HEK293 (cell line): Measurements from ENCODE around the gene SETD5.

Source experiments
- CTCF ChIA-PET: fragments of 350-600 bp; formaldehyde crosslinking; extraction: SDS; loops from one replicate; lab custom pipeline; 2021; ENCODE audit warnings: antibody characterized with exemption; lab: Yijun Ruan, JAX
- POLR2A ChIA-PET: fragments of 300-600 bp; formaldehyde crosslinking; extraction: SDS; loops from one replicate; lab custom pipeline; 2020; ENCODE audit warnings: antibody characterized with exemption, inconsistent platforms; lab: Yijun Ruan, JAX
- H3K27ac ChIP-seq: fragments of 200-500 bp; sonication (Bioruptor generic); 2 replicates; pipeline ENCODE4 v1.5.1; 2014; ENCODE audit warnings: low read depth, low read length, control low read depth, inconsistent platforms; ENCODE audit errors: extremely low read depth
- H3K36me3 ChIP-seq, 2 experiments: fragments of 200-500 bp in 1 of 2; sonication (Bioruptor generic) in 1 of 2; 1 replicate in 1 of 2; 2 replicates in 1 of 2; pipeline ENCODE4 v1.5.1; 2014 to 2017; ENCODE audit warnings: inconsistent platforms in 2 of 2, low read length in 2 of 2; ENCODE audit not compliant: control insufficient read depth in 2 of 2, insufficient read depth in 1 of 2
- H3K4me1 ChIP-seq: fragments of 200-500 bp; sonication (Bioruptor generic); 2 replicates; pipeline ENCODE4 v1.5.1; 2014; ENCODE audit warnings: mild to moderate bottlenecking, low read length, inconsistent platforms; ENCODE audit not compliant: control insufficient read depth, insufficient read depth
- H3K4me3 ChIP-seq: 2 replicates; pipeline ENCODE4 v1.5.1; 2011; ENCODE audit warnings: low read depth, mild to moderate bottlenecking, control low read depth, low read length, moderate library complexity
- H3K9me3 ChIP-seq: fragments of 200-500 bp; sonication (Bioruptor generic); 2 replicates; pipeline ENCODE4 v1.5.1; 2014; ENCODE audit warnings: low read depth, low read length, inconsistent platforms; ENCODE audit not compliant: control insufficient read depth, insufficient read depth
- EGR2 ChIP-seq: fragments of 450-650 bp; formaldehyde crosslinking; IDR thresholded peaks from 2 replicates; pipeline ENCODE4 v1.5.1; 2016; ENCODE audit warnings: low read depth, missing biosample characterization, missing genetic modification characterization
- HOXC10 ChIP-seq: sonication (generic); formaldehyde crosslinking; IDR thresholded peaks from 2 replicates; pipeline ENCODE4 v1.8.1; 2023; ENCODE audit warnings: mild to moderate bottlenecking, missing genetic modification reagents
- PBX3 ChIP-seq: sonication (generic); formaldehyde crosslinking; IDR thresholded peaks from 2 replicates; pipeline ENCODE4 v1.8.1; 2022; ENCODE audit warnings: mild to moderate bottlenecking, moderate library complexity, missing genetic modification reagents
- PRDM1 ChIP-seq: fragments of 450-650 bp; formaldehyde crosslinking; IDR thresholded peaks from 2 replicates; pipeline ENCODE4; 2016; ENCODE audit warnings: missing biosample characterization, missing genetic modification characterization
- WT1 ChIP-seq: fragments of 450-650 bp; formaldehyde crosslinking; IDR thresholded peaks from 2 replicates; pipeline ENCODE4 v1.5.1; 2016; ENCODE audit warnings: missing biosample characterization, missing genetic modification characterization
- YY1 ChIP-seq: fragments of 450-650 bp; formaldehyde crosslinking; IDR thresholded peaks from 2 replicates; pipeline ENCODE4 v1.5.1; 2018; ENCODE audit warnings: missing biosample characterization, missing genetic modification characterization
- YY2 ChIP-seq: fragments of 450-650 bp; formaldehyde crosslinking; IDR thresholded peaks from 2 replicates; pipeline ENCODE4 v1.5.1; 2016; ENCODE audit warnings: missing biosample characterization, missing genetic modification characterization
- ZBTB10 ChIP-seq: fragments of 450-650 bp; formaldehyde crosslinking; IDR thresholded peaks from 2 replicates; pipeline ENCODE4 v1.5.1; 2016; ENCODE audit warnings: missing biosample characterization, missing genetic modification characterization
- ZBTB21 ChIP-seq: fragments of 450-650 bp; formaldehyde crosslinking; IDR thresholded peaks from 2 replicates; pipeline ENCODE4 v1.5.1; 2017; ENCODE audit warnings: missing biosample characterization, missing genetic modification characterization
- ZEB2 ChIP-seq: fragments of 450-650 bp; formaldehyde crosslinking; IDR thresholded peaks from 2 replicates; pipeline ENCODE4 v1.5.1; 2016; ENCODE audit warnings: missing biosample characterization, missing genetic modification characterization
- ZNF10 ChIP-seq: fragments of 450-650 bp; formaldehyde crosslinking; IDR thresholded peaks from 2 replicates; pipeline ENCODE4 v1.5.1; 2017; ENCODE audit warnings: missing biosample characterization, missing genetic modification characterization
- ZNF211 ChIP-seq: fragments of 450-650 bp; formaldehyde crosslinking; IDR thresholded peaks from 2 replicates; pipeline ENCODE4 v1.5.1; 2016; ENCODE audit warnings: low read depth, missing biosample characterization, missing genetic modification characterization
- ZNF24 ChIP-seq: fragments of 450-650 bp; formaldehyde crosslinking; IDR thresholded peaks from 2 replicates; pipeline ENCODE4 v1.5.1; 2016; ENCODE audit warnings: missing biosample characterization, missing genetic modification characterization
- ZNF26 ChIP-seq: fragments of 450-650 bp; formaldehyde crosslinking; IDR thresholded peaks from 2 replicates; pipeline ENCODE4 v1.5.1; 2016; ENCODE audit warnings: missing biosample characterization, missing genetic modification characterization
- ZNF335 ChIP-seq: fragments of 450-650 bp; formaldehyde crosslinking; conservative IDR thresholded peaks from 2 replicates; pipeline ENCODE4 v1.5.1; 2016; ENCODE audit warnings: missing biosample characterization, missing genetic modification characterization
- ZNF449 ChIP-seq: fragments of 450-650 bp; formaldehyde crosslinking; IDR thresholded peaks from 2 replicates; pipeline ENCODE4 v1.5.1; 2017; ENCODE audit warnings: missing biosample characterization, mild to moderate bottlenecking, missing genetic modification characterization, moderate library complexity
- ZNF518A ChIP-seq: fragments of 450-650 bp; formaldehyde crosslinking; conservative IDR thresholded peaks from 2 replicates; pipeline ENCODE4 v1.5.1; 2016; ENCODE audit warnings: low read depth, missing biosample characterization, missing genetic modification characterization
- ZNF600 ChIP-seq: fragments of 450-650 bp; formaldehyde crosslinking; IDR thresholded peaks from 2 replicates; pipeline ENCODE4 v1.5.1; 2016; ENCODE audit warnings: missing biosample characterization, missing genetic modification characterization
- ZNF76 ChIP-seq: fragments of 450-650 bp; formaldehyde crosslinking; IDR thresholded peaks from 2 replicates; pipeline ENCODE4; 2016; ENCODE audit warnings: low read depth, missing biosample characterization, missing genetic modification characterization, borderline replicate concordance
- ZSCAN23 ChIP-seq: fragments of 450-650 bp; formaldehyde crosslinking; IDR thresholded peaks from 2 replicates; pipeline ENCODE4 v1.5.1; 2016; ENCODE audit warnings: missing biosample characterization, missing genetic modification characterization

The SETD5 gene

GRCh38 chr3:9398700-9399336 lies 1.4 kb downstream of the SETD5 start:
- H3K36me3 ChIP-seq, result peaks cover 2 to 19% of the 10 kb centered on the region in 2 experiments
- TF ChIP-seq ZSCAN23 (tag by site-specific recombination) (no peak), EGR2 (tag by site-specific recombination) (no peak), ZNF211 (tag by site-specific recombination) (no peak), PBX3 (CRISPR knock-in tag) (no peak), ZEB2 (tag by site-specific recombination) (no peak), YY1 (tag by site-specific recombination) (no peak), ZNF600 (tag by site-specific recombination) (peak; percentile 97), WT1 (peak; percentile 94), PRDM1 (tag by site-specific recombination) (peak; percentile 91), ZNF76 (tag by site-specific recombination) (no peak), ZBTB21 (tag by site-specific recombination) (no peak), HOXC10 (CRISPR knock-in tag) (no peak), ZNF10 (0 out of 2 replicates have a peak, but pooled peaks have one; percentile 45), ZNF24 (tag by site-specific recombination) (0 out of 2 replicates have a peak, but pooled peaks have one; percentile 5), ZNF518A (0 out of 2 replicates have a peak, but pooled peaks have one; percentile 3), ZNF26 (tag by site-specific recombination) (no peak), YY2 (tag by site-specific recombination) (no peak), ZNF335 (tag by site-specific recombination) (no peak), ZNF449 (tag by site-specific recombination) (no peak), ZBTB10 (tag by site-specific recombination) (no peak)
- ChIA-PET CTCF (interaction anchor here (0.7 to 2.2 kb wide), 6 partner anchors 20 to 121 kb away, joined by 3 to 15 read pairs (median 4); no protein-coding TSS in a partner anchor), POLR2A (interaction anchor here (0.6 to 5.1 kb wide), 4 partner anchors 23 to 442 kb away, joined by 3 to 70 read pairs (median 9); partner anchors contain the start of gene THUMPD3)
- H3K4me1 ChIP-seq, result peaks cover 40% of the 10 kb centered on the region
- H3K9me3 ChIP-seq, result no peaks in the 10 kb centered on the region
- H3K4me3 ChIP-seq, result peak overlapping the region; percentile 98
- H3K27ac ChIP-seq, result peak overlapping the region; percentile 99
